Fibroblast of lung (primary cell): Measurements from ENCODE around the gene MMAA. TPM values are rescaled to one million over a fixed set of nuclear protein-coding genes. Genes with fewer than 3 reads are reported as not detected.
"Not testable (repeated sequence)": the region's sequence is repeated elsewhere in the genome, so short reads cannot be mapped to it uniquely, and the experiment has no call there.

Source experiments
- DNase-seq, 2 donors: peaks; one replicate each; pipeline versions ENCODE4 v3.0.0 to v3.0.0-alpha.2; 2010; ENCODE audit warnings: low read depth in 2 of 2
- H2AFZ ChIP-seq: 2 replicates; pipeline ENCODE4 v1.5.1; 2012; ENCODE audit warnings: low read length, control low read depth, inconsistent platforms
- H3K27ac ChIP-seq: 2 replicates; pipeline ENCODE4 v1.5.1; 2011; ENCODE audit warnings: low read length, control low read depth; ENCODE audit not compliant: insufficient read depth
- H3K27me3 ChIP-seq: 2 replicates; pipeline ENCODE4 v1.5.1; 2011; ENCODE audit warnings: mild to moderate bottlenecking, low read length; ENCODE audit not compliant: control insufficient read depth, insufficient read depth
- H3K36me3 ChIP-seq: 2 replicates; pipeline ENCODE4 v1.5.1; 2011; ENCODE audit warnings: low read length; ENCODE audit not compliant: control insufficient read depth, insufficient read depth
- H3K4me1 ChIP-seq: 2 replicates; pipeline ENCODE4 v1.5.1; 2011; ENCODE audit warnings: low read length; ENCODE audit not compliant: control insufficient read depth, insufficient read depth; ENCODE audit errors: extremely low read depth
- H3K4me2 ChIP-seq: 2 replicates; pipeline ENCODE4 v1.5.1; 2011; ENCODE audit warnings: low read length, control low read depth; ENCODE audit not compliant: insufficient read depth; ENCODE audit errors: extremely low read depth
- H3K4me3 ChIP-seq, 4 experiments: fragments of 200-600 bp in 1 of 4; sonication (generic) in 1 of 4; replicated peaks in 1 of 4; 2 replicates each; pipeline ENCODE4 v1.5.1; 2011 to 2016; ENCODE audit warnings: low read length in 4 of 4, low read depth in 3 of 4, mild to moderate bottlenecking in 3 of 4, control low read depth in 2 of 4, inconsistent platforms in 1 of 4, mixed read lengths in 1 of 4; ENCODE audit not compliant: insufficient read depth in 1 of 4; ENCODE audit errors: control extremely low read depth in 1 of 4
- H3K79me2 ChIP-seq: 2 replicates; pipeline ENCODE4 v1.5.1; 2012; ENCODE audit warnings: mild to moderate bottlenecking, low read length, inconsistent platforms; ENCODE audit not compliant: control insufficient read depth, insufficient read depth
- H3K9ac ChIP-seq: 2 replicates; pipeline ENCODE4 v1.5.1; 2011; ENCODE audit warnings: mild to moderate bottlenecking, low read length, control low read depth; ENCODE audit not compliant: insufficient read depth
- H3K9me3 ChIP-seq: 2 replicates; pipeline ENCODE4 v1.5.1; 2012; ENCODE audit warnings: low read depth, low read length; ENCODE audit not compliant: control insufficient read depth, insufficient read depth
- H4K20me1 ChIP-seq: 2 replicates; pipeline ENCODE4 v1.5.1; 2011; ENCODE audit warnings: low read length; ENCODE audit not compliant: control insufficient read depth, insufficient read depth; ENCODE audit errors: extremely low read depth
- CTCF ChIP-seq, 2 donors: IDR thresholded peaks in 1 of 2; conservative IDR thresholded peaks in 1 of 2; 1 replicate in 1 of 2; 2 replicates in 1 of 2; pipeline ENCODE4 v1.5.1; 2011 to 2012; ENCODE audit warnings: low read length in 2 of 2, control low read depth in 1 of 2, inconsistent platforms in 1 of 2, low read depth in 1 of 2, mild to moderate bottlenecking in 1 of 2
- EZH2 ChIP-seq: IDR thresholded peaks from 2 replicates; pipeline ENCODE4 v1.5.1; 2012; ENCODE audit warnings: low read length, control low read depth, mild to moderate bottlenecking; ENCODE audit errors: missing control alignments
- polyA minus RNA-seq: library from RNA; depleted of rRNA, polyadenylated mRNA; stranded (reverse); fragments of >200 nt; gene quantifications from 2 replicates; pipeline ENCODE4 v1.2.3, GENCODE V29; 2011; ENCODE audit warnings: low replicate concordance
- polyA plus RNA-seq, 2 donors: library from polyadenylated mRNA; depleted of rRNA in 1 of 2; stranded (reverse) in 1 of 2; unstranded in 1 of 2; fragments of >200 nt; gene quantifications; 2 replicates each; pipeline ENCODE4 v1.2.1, GENCODE V29; 2011 to 2012; ENCODE audit warnings: missing spikeins in 1 of 2
- total RNA-seq: library from RNA; depleted of rRNA; stranded (reverse); fragments of >200 nt; gene quantifications from 2 replicates; pipeline ENCODE4 v1.2.1, GENCODE V29; 2014

Gene MMAA
- total RNA-seq: 2.3 and 2.8 TPM in 2 replicates
- 3.6 and 5.4 TPM in 2 replicates for polyA plus RNA-seq
- 4.8 and 5.9 TPM in 2 replicates for polyA plus RNA-seq (2012)
- not detected in 2 replicates for polyA minus RNA-seq

- Histone ChIP-seq H3K4me1 (peaks cover 2% of the 10 kb centered on the region), H3K4me2 (peak within 1 kb of the TSS; percentile 81), H4K20me1 (no peaks in the 10 kb centered on the region), H3K27me3 (no peaks in the 10 kb centered on the region), H3K36me3 (no peaks in the 10 kb centered on the region), H3K27ac (peak within 1 kb of the TSS; percentile 86), H3K9ac (peak within 1 kb of the TSS; percentile 80), H3K9me3 (no peaks in the 10 kb centered on the region), H2AFZ (peak within 1 kb of the TSS; percentile 81), H3K4me3 (peak within 1 kb of the TSS; percentile 77 to 94 (median 86)), H3K79me2 (peaks cover 6% of the 10 kb centered on the region)
- TF ChIP-seq CTCF (conservative IDR thresholded peaks at IDR 0.05 in 1 of 2, IDR thresholded peaks at IDR 0.05 in 1 of 2; ENCODE audit: low read depth in 1 of 2, low read length in 2 of 2): peak; percentile 50 to 54
- no peak for TF ChIP-seq EZH2
- peak; percentile 92 for DNase-seq
Observed at GRCh38 chr4:145618932-145619638, at the start of gene MMAA. Gene MMAA, plus strand, starts transcription at chr4:145619385. Its CDS starts 19,755 bp downstream, at chr4:145639140.

GRCh38 chr4:145574546-145574945 is 44.6 kb upstream of the MMAA start:
- H3K27me3 ChIP-seq, H3K9me3 ChIP-seq, H3K4me2 ChIP-seq, H3K9ac ChIP-seq, H3K4me1 ChIP-seq, H3K4me3 ChIP-seq, H3K36me3 ChIP-seq, DNase-seq, H4K20me1 ChIP-seq, H2AFZ ChIP-seq, H3K79me2 ChIP-seq, H3K27ac ChIP-seq: not testable (repeated sequence)

GRCh38 chr4:145580906-145581305 is 38.3 kb upstream of the MMAA start:
- no peak overlapping the region for H2AFZ ChIP-seq
- H3K9ac ChIP-seq: no peak overlapping the region
- H3K4me1 ChIP-seq: no peaks in the 10 kb centered on the region
- H3K9me3 ChIP-seq: no peaks in the 10 kb centered on the region
- no peak overlapping the region for H3K4me2 ChIP-seq
- no peaks in the 10 kb centered on the region for H3K79me2 ChIP-seq
- no peak overlapping the region for H3K27ac ChIP-seq
- DNase-seq: peak in 1 of 2 donors; percentile 66
- no peak for TF ChIP-seq EZH2
- TF ChIP-seq CTCF (conservative IDR thresholded peaks at IDR 0.05 in 1 of 2, IDR thresholded peaks at IDR 0.05 in 1 of 2; ENCODE audit: low read depth in 1 of 2, low read length in 2 of 2): no peak
- no peak overlapping the region for H3K4me3 ChIP-seq
- no peaks in the 10 kb centered on the region for H4K20me1 ChIP-seq
- no peaks in the 10 kb centered on the region for H3K36me3 ChIP-seq
- no peaks in the 10 kb centered on the region for H3K27me3 ChIP-seq
